T-helper 1 cell (primary cell): ENCODE measurements around the gene ALKBH2.
A peak's percentile ranks its signal among the peaks of the same experiment; 100 is the strongest.
"Not testable (repeated sequence)": the region's sequence is repeated elsewhere in the genome, so short reads cannot be mapped to it uniquely, and the experiment has no call there.

Source experiments
- DNase-seq, 5 donors: peaks; one replicate each; pipeline ENCODE4 v3.0.0-alpha.2; 2012 to 2020

Gene ALKBH2

GRCh38 chr12:109065853-109066193 lies 27.4 kb downstream of the ALKBH2 start:
- no peak for DNase-seq

- DNase-seq = no peak
Measured at GRCh38 chr12:109065154-109065852, 28.0 kb downstream of the ALKBH2 start.

- no peak for DNase-seq
Measured at GRCh38 chr12:109064143-109064542, 29.1 kb downstream of the ALKBH2 start.

GRCh38 chr12:109058773-109059172 lies 34.5 kb downstream of the ALKBH2 start:
- DNase-seq = no peak

- no peak for DNase-seq
Measured at GRCh38 chr12:109057376-109057775, 35.9 kb downstream of the ALKBH2 start.

- DNase-seq = no peak
Measured at GRCh38 chr12:109056891-109057290, 36.4 kb downstream of the ALKBH2 start.

GRCh38 chr12:109054520-109054919 lies 38.8 kb downstream of the ALKBH2 start:
- DNase-seq = no peak

GRCh38 chr12:109054124-109054513 lies 39.2 kb downstream of the ALKBH2 start:
- DNase-seq = not testable (repeated sequence)

- peak in 2 of 5 donors; percentile 13 to 57 for DNase-seq
Measured at GRCh38 chr12:109053382-109054123, 39.7 kb downstream of the ALKBH2 start.

GRCh38 chr12:109052414-109053323 lies 40.6 kb downstream of the ALKBH2 start, which contains the start of gene USP30:
TSS of gene USP30 (plus strand) at chr12:109052576. CDS start at chr12:109052679, 103 bp downstream.
- peak; percentile 62 to 83 (median 74) for DNase-seq

- DNase-seq = no peak
Measured at GRCh38 chr12:109052097-109052413, 41.2 kb downstream of the ALKBH2 start.

- DNase-seq = not testable (repeated sequence)
Measured at GRCh38 chr12:109049794-109050193, 43.5 kb downstream of the ALKBH2 start.

GRCh38 chr12:109048706-109049105 lies 44.6 kb downstream of the ALKBH2 start:
- not testable (repeated sequence) for DNase-seq

- DNase-seq = no peak
Measured at GRCh38 chr12:109047081-109047805, 46.0 kb downstream of the ALKBH2 start.

- DNase-seq = no peak
Measured at GRCh38 chr12:109044241-109044640, 49.0 kb downstream of the ALKBH2 start.
